ENCODE results near the gene CCL23.

Gene CCL23, protein sequence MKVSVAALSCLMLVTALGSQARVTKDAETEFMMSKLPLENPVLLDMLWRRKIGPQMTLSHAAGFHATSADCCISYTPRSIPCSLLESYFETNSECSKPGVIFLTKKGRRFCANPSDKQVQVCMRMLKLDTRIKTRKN

DNA sequence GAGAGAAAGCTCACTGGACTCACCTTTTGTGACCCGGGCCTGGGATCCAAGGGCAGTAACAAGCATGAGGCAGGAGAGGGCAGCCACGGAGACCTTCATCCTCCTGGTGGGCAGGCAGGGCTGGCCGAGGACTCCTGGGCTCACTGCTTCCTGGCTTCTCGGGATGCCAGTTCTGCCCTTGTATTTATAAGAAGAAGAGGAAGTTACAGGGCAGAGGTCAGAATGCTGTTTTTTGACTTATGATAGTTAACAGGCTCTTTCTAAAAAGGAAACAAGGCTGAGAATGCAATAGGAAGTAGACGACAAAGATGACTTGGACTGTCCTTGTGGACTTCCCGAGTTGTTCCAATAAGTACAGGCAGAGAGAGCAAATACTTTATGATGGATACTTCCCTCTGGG, at the start of gene CCL23:
Gene CCL23, minus strand, starts transcription at position 174 of the 400 bp plus-strand sequence. Its CDS starts 75 bp downstream, at position 99.
- no peaks in the 10 kb centered on the region for H3K79me2 ChIP-seq (ENCODE audit: control insufficient read depth, insufficient read depth, low read length, unreplicated experiment)
- peaks cover 45% of the 10 kb centered on the region for H3K27me3 ChIP-seq (ENCODE audit: insufficient read depth, low read length)
- no peak within 1 kb of the TSS for H3K27ac ChIP-seq (ENCODE audit: low read depth, low read length)
- no peak within 1 kb of the TSS for H3K4me3 ChIP-seq (ENCODE audit: low read depth, low read length)
- H3K36me3 ChIP-seq (ENCODE audit: insufficient read depth, low read length), result no peaks in the 10 kb centered on the region
- no peak within 1 kb of the TSS for H2AFZ ChIP-seq (ENCODE audit: low read length, unreplicated experiment)
- no peaks in the 10 kb centered on the region for H3K4me1 ChIP-seq (ENCODE audit: control insufficient read depth, insufficient read depth, low read length, unreplicated experiment)

DNA sequence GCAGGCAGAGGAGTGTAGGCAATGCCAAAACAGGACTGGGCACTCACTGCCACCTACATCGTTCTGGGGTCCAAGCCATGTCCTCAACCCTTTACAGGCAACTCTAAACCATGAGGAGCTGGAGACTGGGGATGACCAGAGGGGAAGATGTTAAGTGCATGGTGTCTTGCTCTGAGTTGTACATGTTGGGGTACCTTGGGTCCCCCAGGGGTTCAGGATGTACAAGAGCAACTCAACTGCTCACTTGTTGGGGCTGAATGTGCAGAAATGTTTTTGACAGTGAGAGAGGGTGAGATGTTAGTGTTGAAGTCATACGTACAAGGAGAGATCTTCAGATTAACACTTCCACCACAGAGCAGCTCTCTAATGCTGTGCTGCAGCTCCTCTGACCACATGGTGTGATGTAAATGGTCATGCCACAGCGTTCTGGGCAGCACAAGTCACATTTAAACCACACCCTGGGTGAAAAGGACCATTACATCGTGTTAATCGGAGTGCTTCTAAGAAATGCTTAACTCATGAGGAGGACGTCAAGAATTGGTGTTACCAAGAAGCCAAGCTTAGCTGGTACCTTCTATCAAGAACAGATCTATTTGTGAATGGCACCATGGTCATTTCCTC, 48.7 kb upstream of the CCL23 start:
- H3K79me2 ChIP-seq (ENCODE audit: control insufficient read depth, insufficient read depth, low read length, unreplicated experiment), result no peaks in the 10 kb centered on the region
- H3K4me3 ChIP-seq (ENCODE audit: low read depth, low read length), result no peak overlapping the region
- peaks cover 78% of the 10 kb centered on the region for H3K27me3 ChIP-seq (ENCODE audit: insufficient read depth, low read length)
- H2AFZ ChIP-seq (ENCODE audit: low read length, unreplicated experiment), result no peak overlapping the region
- no peak overlapping the region for H3K27ac ChIP-seq (ENCODE audit: low read depth, low read length)
- no peaks in the 10 kb centered on the region for H3K36me3 ChIP-seq (ENCODE audit: insufficient read depth, low read length)
- H3K4me1 ChIP-seq (ENCODE audit: control insufficient read depth, insufficient read depth, low read length, unreplicated experiment), result no peaks in the 10 kb centered on the region

DNA sequence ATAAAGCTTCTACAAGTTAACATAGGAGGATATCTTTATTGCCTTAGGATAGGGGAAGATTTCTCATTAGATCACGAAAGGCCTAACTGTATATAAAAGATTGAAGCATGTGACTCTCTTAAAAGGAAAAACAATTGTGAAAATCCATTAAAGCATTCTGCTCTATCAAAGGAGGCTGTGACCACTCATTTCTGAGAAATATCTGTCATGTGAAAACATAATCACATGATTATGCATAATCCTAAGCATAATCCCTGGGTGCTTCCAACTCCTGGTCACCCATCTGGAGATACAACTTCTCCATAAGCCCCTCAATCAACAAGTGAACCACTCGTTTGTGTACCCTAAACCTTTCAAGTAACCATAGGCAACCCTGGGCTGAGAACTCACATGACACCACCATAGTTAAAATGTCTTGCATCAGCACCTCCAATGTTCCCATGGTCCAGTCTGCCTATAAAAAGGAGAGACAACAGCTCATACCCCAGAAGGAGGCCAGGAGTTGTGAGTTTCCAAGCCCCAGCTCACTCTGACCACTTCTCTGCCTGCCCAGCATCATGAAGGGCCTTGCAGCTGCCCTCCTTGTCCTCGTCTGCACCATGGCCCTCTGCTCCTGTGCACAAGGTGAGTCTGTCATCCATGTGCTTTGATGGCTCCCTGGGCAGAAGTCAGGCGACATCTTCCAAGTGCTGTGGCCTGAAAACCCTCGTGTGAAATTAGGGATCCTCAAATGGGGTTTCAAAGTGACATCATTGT, 46.2 kb upstream of the CCL23 start, which contains the start of gene CCL18:
Gene CCL18, plus strand, starts transcription at position 487 of the 756 bp plus-strand sequence. Its CDS starts 71 bp downstream, at position 558.
- Histone ChIP-seq H3K27me3 (ENCODE audit: insufficient read depth, low read length) (peaks cover 85% of the 10 kb centered on the region), H2AFZ (ENCODE audit: low read length, unreplicated experiment) (no peak within 1 kb of the TSS), H3K4me3 (ENCODE audit: low read depth, low read length) (no peak within 1 kb of the TSS), H3K36me3 (ENCODE audit: insufficient read depth, low read length) (no peaks in the 10 kb centered on the region), H3K4me1 (ENCODE audit: control insufficient read depth, insufficient read depth, low read length, unreplicated experiment) (no peaks in the 10 kb centered on the region), H3K27ac (ENCODE audit: low read depth, low read length) (no peak within 1 kb of the TSS), H3K79me2 (ENCODE audit: control insufficient read depth, insufficient read depth, low read length, unreplicated experiment) (no peaks in the 10 kb centered on the region)

DNA sequence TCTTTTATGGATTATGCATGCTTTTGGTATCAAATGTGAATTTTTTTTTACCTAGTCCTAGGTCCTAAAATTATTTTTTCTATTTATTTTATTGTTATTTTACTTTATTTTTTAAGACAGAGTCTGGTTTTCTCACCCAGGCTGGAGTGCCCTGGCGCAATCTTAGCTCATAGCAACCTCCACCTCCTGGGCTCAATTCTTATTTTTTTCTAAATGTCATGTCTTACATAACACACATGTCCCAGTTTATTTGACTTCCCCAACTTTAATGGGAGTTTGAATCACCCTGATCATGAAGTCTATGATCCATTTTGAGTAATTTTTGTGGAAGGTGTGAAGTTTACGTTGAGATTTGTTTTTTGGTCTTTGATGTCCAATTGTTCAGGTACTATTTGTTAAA, 43.0 kb upstream of the CCL23 start:
- Histone ChIP-seq H2AFZ (ENCODE audit: low read length, unreplicated experiment) (no peak overlapping the region), H3K4me1 (ENCODE audit: control insufficient read depth, insufficient read depth, low read length, unreplicated experiment) (no peaks in the 10 kb centered on the region), H3K36me3 (ENCODE audit: insufficient read depth, low read length) (no peaks in the 10 kb centered on the region), H3K4me3 (ENCODE audit: low read depth, low read length) (no peak overlapping the region), H3K79me2 (ENCODE audit: control insufficient read depth, insufficient read depth, low read length, unreplicated experiment) (no peaks in the 10 kb centered on the region), H3K27ac (ENCODE audit: low read depth, low read length) (no peak overlapping the region), H3K27me3 (ENCODE audit: insufficient read depth, low read length) (peaks cover 67% of the 10 kb centered on the region)

DNA sequence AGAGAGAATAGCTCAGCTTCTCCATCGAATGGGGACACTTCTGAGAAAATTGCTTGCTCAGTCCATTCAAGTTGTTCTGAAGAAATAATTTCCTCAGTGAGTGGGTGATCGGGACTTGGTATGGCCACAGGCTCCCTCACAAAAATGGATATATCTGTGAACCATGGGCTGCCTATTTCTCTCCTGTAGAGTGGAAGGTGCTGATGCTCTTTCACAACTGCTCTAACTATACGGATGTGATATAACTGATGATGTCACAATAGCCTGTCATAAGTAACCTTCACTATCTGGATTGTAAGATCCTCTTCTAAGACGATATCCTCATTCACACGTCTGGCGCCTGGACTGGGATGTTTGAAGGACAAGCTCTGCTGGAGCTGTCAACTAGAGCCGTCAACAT, 41.6 kb upstream of the CCL23 start:
- Histone ChIP-seq H3K27ac (ENCODE audit: low read depth, low read length) (no peak overlapping the region), H3K27me3 (ENCODE audit: insufficient read depth, low read length) (peaks cover 59% of the 10 kb centered on the region), H3K4me3 (ENCODE audit: low read depth, low read length) (no peak overlapping the region), H3K36me3 (ENCODE audit: insufficient read depth, low read length) (no peaks in the 10 kb centered on the region), H2AFZ (ENCODE audit: low read length, unreplicated experiment) (no peak overlapping the region), H3K4me1 (ENCODE audit: control insufficient read depth, insufficient read depth, low read length, unreplicated experiment) (no peaks in the 10 kb centered on the region), H3K79me2 (ENCODE audit: control insufficient read depth, insufficient read depth, low read length, unreplicated experiment) (no peaks in the 10 kb centered on the region)

DNA sequence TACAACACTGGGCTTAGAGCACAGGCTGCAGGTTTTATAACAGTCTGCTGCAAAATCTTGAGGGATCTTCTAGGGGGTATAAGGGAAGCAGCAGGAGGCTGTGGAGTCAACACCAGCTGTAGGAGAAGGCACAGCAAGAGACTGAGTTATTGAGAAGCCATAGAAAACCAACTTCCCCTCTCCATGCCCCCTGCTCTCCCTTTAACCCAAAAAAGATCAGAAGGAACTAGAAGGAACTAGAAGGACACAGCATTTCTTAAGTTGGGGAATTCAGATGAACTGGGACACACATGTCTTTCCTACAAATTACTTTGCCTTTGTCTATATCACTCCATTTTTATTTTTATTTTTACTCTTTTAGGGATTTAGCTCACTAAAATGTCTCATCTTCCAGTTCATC, 40.1 kb upstream of the CCL23 start:
- Histone ChIP-seq H3K4me3 (ENCODE audit: low read depth, low read length) (no peak overlapping the region), H2AFZ (ENCODE audit: low read length, unreplicated experiment) (no peak overlapping the region), H3K36me3 (ENCODE audit: insufficient read depth, low read length) (no peaks in the 10 kb centered on the region), H3K79me2 (ENCODE audit: control insufficient read depth, insufficient read depth, low read length, unreplicated experiment) (no peaks in the 10 kb centered on the region), H3K27ac (ENCODE audit: low read depth, low read length) (no peak overlapping the region), H3K4me1 (ENCODE audit: control insufficient read depth, insufficient read depth, low read length, unreplicated experiment) (no peaks in the 10 kb centered on the region), H3K27me3 (ENCODE audit: insufficient read depth, low read length) (peaks cover 60% of the 10 kb centered on the region)

DNA sequence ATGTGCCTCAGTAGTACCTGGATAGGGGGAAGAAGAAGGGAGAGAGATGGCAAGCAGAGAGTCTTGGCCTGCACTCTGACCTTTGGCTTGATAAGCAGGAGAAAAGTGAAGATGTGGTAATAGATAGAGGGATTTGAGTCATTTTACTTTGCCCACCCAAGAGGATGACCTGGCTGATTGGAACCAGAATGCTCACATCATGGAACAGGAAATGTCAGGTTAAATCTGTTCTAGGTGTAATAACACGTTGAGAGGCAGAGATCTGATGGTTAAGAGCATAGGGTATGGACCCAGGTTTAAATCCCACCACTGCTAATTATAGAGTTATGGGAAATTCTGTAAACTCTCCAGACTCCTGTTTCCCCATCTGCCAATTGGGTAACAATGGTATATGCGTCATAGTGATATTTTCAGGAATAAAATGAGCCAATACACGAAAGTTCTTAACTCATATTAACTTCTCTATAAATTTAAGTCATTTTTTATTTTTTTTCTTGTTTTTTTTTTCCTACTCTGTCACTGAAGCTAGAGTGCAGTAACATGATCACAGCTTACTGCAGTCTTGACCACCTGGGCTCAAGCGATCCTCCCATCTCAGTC, 38.2 kb upstream of the CCL23 start:
- Histone ChIP-seq H3K27ac (ENCODE audit: low read depth, low read length) (no peak overlapping the region), H3K36me3 (ENCODE audit: insufficient read depth, low read length) (no peaks in the 10 kb centered on the region), H3K4me1 (ENCODE audit: control insufficient read depth, insufficient read depth, low read length, unreplicated experiment) (no peaks in the 10 kb centered on the region), H3K4me3 (ENCODE audit: low read depth, low read length) (no peak overlapping the region), H3K79me2 (ENCODE audit: control insufficient read depth, insufficient read depth, low read length, unreplicated experiment) (no peaks in the 10 kb centered on the region), H2AFZ (ENCODE audit: low read length, unreplicated experiment) (no peak overlapping the region), H3K27me3 (ENCODE audit: insufficient read depth, low read length) (peaks cover 59% of the 10 kb centered on the region)

DNA sequence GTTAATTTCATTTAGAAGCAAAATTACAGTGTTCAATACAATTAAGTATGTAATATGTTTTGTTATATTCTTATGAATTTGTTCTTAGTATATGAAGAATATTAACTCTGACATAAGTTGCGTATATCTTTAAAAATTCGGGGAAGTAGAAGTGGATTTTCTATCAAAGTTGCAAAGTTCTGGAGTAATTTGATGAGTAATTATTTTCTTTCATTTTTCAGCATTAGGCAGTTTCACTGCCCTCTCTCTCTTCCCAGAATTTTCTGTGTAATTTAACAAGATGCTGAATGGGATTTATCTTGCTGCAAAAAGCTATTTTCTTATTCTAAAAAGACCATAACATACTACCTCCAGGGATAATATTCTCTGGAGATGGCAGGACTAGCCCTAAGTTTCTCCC, 37.4 kb upstream of the CCL23 start:
- Histone ChIP-seq H3K79me2 (ENCODE audit: control insufficient read depth, insufficient read depth, low read length, unreplicated experiment) (no peaks in the 10 kb centered on the region), H3K4me3 (ENCODE audit: low read depth, low read length) (no peak overlapping the region), H3K36me3 (ENCODE audit: insufficient read depth, low read length) (no peaks in the 10 kb centered on the region), H3K27me3 (ENCODE audit: insufficient read depth, low read length) (peaks cover 54% of the 10 kb centered on the region), H3K27ac (ENCODE audit: low read depth, low read length) (no peak overlapping the region), H3K4me1 (ENCODE audit: control insufficient read depth, insufficient read depth, low read length, unreplicated experiment) (no peaks in the 10 kb centered on the region), H2AFZ (ENCODE audit: low read length, unreplicated experiment) (no peak overlapping the region)

DNA sequence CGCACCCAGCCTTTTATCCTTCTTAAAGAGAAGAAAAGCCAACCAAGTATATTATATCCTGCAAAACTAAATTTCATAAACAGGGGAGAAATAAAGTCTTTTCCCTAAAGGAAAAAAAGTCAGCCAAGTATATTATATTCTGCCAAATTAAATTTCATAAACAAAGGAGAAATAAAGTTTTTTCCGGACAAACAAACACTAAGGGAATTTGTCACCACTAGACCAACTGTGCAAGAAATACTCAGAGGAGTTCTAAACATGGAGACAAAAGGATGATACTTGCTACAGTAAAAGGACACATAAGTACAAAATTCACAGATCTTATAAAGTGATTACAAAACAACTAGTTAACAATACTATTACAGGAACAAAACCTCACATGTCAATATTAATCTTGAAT, 31.9 kb upstream of the CCL23 start:
- Histone ChIP-seq H3K27ac (ENCODE audit: low read depth, low read length) (no peak overlapping the region), H3K4me1 (ENCODE audit: control insufficient read depth, insufficient read depth, low read length, unreplicated experiment) (no peaks in the 10 kb centered on the region), H3K79me2 (ENCODE audit: control insufficient read depth, insufficient read depth, low read length, unreplicated experiment) (no peaks in the 10 kb centered on the region), H3K36me3 (ENCODE audit: insufficient read depth, low read length) (no peaks in the 10 kb centered on the region), H3K4me3 (ENCODE audit: low read depth, low read length) (no peak overlapping the region), H3K27me3 (ENCODE audit: insufficient read depth, low read length) (peaks cover 64% of the 10 kb centered on the region), H2AFZ (ENCODE audit: low read length, unreplicated experiment) (no peak overlapping the region)

DNA sequence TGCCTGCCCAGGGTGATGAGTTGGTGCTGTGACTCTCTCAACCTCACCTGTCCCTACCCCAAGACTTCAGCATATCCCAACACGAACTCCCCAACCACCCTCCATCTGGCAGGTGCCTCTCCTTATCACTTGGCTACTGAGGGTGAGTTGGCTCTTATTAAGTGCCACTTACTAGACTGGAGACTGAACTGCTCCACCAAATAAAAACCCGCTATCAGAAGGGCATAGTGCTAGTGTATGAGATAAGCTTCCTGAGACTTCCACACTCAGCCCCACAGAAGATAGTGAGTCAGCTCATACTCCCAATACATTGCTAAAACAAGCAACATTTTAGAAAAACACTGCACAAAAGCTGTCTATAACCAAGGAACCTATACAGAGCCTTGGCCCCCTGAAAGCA, 30.3 kb upstream of the CCL23 start:
- no peaks in the 10 kb centered on the region for H3K4me1 ChIP-seq (ENCODE audit: control insufficient read depth, insufficient read depth, low read length, unreplicated experiment)

More for the DNA sequence above, 30.3 kb upstream of the CCL23 start:
- Histone ChIP-seq H3K36me3 (ENCODE audit: insufficient read depth, low read length) (no peaks in the 10 kb centered on the region), H3K79me2 (ENCODE audit: control insufficient read depth, insufficient read depth, low read length, unreplicated experiment) (no peaks in the 10 kb centered on the region), H3K27me3 (ENCODE audit: insufficient read depth, low read length) (peaks cover 62% of the 10 kb centered on the region), H3K27ac (ENCODE audit: low read depth, low read length) (no peak overlapping the region), H3K4me3 (ENCODE audit: low read depth, low read length) (no peak overlapping the region), H2AFZ (ENCODE audit: low read length, unreplicated experiment) (no peak overlapping the region)

Data from ACC112 (cell line).